DMS79 (cell line): ENCODE data around the gene CNTD1.
"Not testable (repeated sequence)": the region's sequence is repeated elsewhere in the genome, so short reads cannot be mapped to it uniquely, and the experiment has no call there.

Source experiments
- DNase-seq: peaks from one replicate; lab custom pipeline; 2025; lab: John Stamatoyannopoulos, UW

CNTD1 gene

GRCh38 chr17:42845556-42845917 is 46.9 kb downstream of the CNTD1 start:
- no peak for DNase-seq

DNA sequence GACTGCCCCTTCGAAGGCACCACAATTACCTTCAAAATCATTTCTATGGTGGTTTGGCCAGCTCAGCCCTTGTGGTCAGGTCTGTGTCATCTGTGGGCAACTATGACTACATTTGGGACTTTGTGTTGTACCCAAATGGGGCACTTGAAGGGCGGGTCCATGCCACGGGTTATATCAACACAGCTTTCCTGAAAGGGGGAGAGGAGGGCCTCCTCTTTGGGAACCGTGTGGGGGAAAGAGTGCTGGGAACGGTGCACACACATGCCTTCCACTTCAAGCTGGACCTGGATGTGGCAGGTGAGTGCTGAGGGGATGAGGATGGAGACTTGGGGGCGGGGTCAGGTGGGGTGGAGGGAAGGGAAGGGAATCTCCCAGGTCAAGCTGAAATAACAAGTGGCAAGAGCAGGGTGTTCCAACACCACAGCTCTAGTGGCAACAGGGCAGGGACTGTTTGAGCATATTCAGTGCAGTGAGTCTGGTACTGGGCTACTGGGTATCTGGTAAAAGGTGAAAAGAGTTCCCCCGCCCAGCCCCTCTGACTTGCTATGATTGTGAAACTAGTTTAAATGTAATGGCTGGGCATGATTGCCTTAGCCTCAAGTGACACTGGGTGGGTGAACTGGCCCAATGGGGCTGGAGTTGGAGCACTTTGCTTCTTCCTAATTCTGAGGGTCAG is 47.4 kb downstream of the CNTD1 start:
- DNase-seq, result no peak

GRCh38 chr17:42846594-42847280 is 48.1 kb downstream of the CNTD1 start:
- DNase-seq, result no peak

DNA sequence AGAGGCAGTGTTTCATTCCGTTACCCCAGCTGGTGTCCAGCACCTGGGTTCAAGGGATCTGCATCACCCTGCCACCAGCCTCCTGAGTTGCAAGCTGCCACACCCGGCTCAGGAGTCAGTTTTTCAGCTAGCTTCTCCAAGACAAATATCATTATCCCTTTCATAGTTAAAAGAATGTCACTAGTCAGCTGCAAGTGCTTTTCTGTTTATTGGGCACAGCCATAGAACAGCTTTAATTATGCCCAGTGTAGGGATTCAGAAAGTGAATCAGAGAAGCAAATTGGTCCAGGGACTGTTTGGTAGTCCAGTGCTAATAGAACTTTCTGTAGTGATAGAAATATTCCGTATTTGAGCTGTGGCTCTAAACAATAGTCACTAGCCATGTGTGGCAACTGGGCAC is 49.4 kb downstream of the CNTD1 start:
- no peak for DNase-seq

- no peak for DNase-seq
These were observed 50.4 kb downstream of the CNTD1 start for GRCh38 chr17:42849031-42849430.

DNA sequence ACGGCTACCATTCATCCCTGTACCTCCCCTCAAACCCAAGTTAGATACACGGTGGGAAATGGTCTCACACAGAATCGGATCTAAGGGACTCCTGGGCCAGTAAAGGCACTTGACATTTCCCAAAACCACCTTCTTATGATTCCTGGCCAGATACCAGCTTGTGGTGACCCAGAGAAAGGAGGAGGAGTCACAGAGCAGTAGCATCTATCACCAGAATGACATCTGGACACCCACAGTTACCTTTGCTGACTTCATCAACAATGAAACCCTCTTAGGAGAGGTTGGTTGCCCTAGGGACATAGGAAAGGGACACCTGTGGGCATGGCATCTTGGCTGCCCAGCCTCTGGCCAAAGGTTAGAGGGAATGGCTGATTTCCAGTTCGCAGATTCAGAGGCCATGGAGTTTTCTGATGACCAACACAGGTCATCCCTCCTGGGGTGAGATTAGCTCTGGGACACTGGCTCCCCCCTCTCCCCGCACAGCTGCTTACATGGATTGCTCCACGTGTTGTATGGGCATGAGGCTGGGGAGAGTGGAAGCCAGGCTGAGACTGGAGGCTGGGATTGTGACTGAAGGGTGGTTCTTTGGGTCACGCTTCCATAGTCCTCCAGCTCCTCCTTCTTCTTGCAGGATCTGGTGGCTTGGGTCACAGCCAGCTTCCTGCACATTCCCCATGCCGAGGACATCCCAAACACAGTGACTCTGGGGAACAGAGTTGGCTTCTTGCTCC is 51.0 kb downstream of the CNTD1 start:
- DNase-seq, result no peak

- no peak for DNase-seq
These were observed 52.3 kb downstream of the CNTD1 start, which contains the start of gene AOC3 for GRCh38 chr17:42850954-42851353. Gene AOC3 (plus strand): TSS chr17:42851199. CDS start chr17:42851344, 145 bp downstream.

GRCh38 chr17:42851371-42852240 is 52.9 kb downstream of the CNTD1 start:
- DNase-seq, result not testable (repeated sequence)

- DNase-seq, result no peak
These were observed 53.7 kb downstream of the CNTD1 start for GRCh38 chr17:42852351-42852750.

GRCh38 chr17:42853004-42853403 is 54.3 kb downstream of the CNTD1 start:
- no peak for DNase-seq

GRCh38 chr17:42853597-42853967 is 54.9 kb downstream of the CNTD1 start:
- DNase-seq, result no peak

DNA sequence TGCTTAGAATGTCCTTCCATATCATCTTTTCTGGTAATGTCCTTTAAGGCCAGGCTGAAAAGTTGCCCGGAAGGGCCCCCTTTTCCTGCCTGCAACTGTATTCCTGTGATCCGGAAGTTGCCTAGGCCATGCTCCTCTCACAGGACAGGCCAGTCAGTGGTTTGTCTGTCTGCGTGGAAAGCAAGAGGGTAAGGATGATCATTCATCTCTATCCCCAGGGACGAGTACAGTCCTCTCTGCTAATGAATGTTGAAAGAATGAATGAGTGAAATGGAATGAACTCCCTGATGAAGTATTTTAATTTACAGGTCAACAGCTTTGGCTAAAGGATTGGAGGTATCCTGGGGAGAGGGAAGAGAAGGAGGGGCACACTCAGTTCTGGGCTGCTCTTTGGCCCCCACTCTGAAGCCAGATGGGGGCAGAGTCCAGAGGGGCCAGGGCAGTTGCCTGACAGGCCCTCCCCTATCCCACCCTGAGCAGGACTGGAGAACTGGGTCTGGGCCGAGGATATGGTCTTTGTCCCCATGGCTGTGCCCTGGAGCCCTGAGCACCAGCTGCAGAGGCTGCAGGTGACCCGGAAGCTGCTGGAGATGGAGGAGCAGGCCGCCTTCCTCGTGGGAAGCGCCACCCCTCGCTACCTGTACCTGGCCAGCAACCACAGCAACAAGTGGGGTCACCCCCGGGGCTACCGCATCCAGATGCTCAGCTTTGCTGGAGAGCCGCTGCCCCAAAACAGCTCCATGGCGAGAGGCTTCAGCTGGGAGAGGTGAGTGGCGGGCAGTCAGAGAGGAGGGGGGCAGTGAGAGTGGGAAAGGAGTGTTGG is 55.5 kb downstream of the CNTD1 start:
- no peak for DNase-seq

DNA sequence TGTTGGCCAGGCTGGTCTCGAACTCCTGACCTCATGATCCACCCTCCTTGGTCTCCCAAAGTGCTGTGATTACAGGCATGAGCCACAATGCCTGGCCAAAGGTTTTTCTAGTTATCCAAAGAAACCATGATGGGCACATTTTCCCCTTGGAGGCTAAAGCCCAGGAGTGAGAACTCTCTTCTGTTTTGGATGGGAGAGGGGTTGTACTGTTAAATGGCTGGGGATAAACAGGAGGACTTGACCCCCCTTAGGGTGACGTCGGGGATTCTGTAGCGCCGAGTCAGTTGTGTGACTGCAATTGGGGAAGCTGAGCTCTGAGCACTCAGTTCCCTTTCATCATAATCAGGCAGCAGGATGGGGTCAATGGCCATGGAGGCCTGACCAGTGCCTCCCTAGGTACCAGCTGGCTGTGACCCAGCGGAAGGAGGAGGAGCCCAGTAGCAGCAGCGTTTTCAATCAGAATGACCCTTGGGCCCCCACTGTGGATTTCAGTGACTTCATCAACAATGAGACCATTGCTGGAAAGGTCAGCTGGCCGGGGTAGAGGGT is 56.5 kb downstream of the CNTD1 start:
- DNase-seq, result no peak

- DNase-seq, result not testable (repeated sequence)
These were observed 57.4 kb downstream of the CNTD1 start for GRCh38 chr17:42856093-42856492.

GRCh38 chr17:42856516-42856915 is 57.9 kb downstream of the CNTD1 start:
- DNase-seq, result not testable (repeated sequence)

GRCh38 chr17:42857389-42857788 is 58.7 kb downstream of the CNTD1 start:
- no peak for DNase-seq
